Stomach (tissue), 4 donors: Measurements from ENCODE around the gene C1R.

Source experiments
- CTCF ChIP-seq, 7 experiments: fragments of 450-650 bp in 4 of 7; fragments of 200-600 bp in 3 of 7; sonication (generic) in 3 of 7; IDR thresholded peaks; one replicate each; pipeline ENCODE4 v1.5.1; 2016 to 2019; ENCODE audit warnings: antibody characterized with exemption in 7 of 7, control low read depth in 2 of 7, mild to moderate bottlenecking in 1 of 7
- EP300 ChIP-seq: sonication (generic); formaldehyde crosslinking; IDR thresholded peaks from one replicate; pipeline ENCODE4 v1.6.1; 2017; ENCODE audit warnings: antibody characterized with exemption

- TF ChIP-seq CTCF (IDR thresholded peaks at IDR 0.05) (no peak), EP300 (no peak)
These were observed 4.0 kb upstream of the C1R start for GRCh38 chr12:7096006-7096932.
